ENCODE data around the gene PDS5B. TPM values are rescaled to one million over a fixed set of nuclear protein-coding genes. Genes with fewer than 3 reads are reported as not detected.

PDS5B gene
- total and polyA plus RNA-seq, 2 experiments from 2014 or later: 43.9 to 46.5 TPM

DNA sequence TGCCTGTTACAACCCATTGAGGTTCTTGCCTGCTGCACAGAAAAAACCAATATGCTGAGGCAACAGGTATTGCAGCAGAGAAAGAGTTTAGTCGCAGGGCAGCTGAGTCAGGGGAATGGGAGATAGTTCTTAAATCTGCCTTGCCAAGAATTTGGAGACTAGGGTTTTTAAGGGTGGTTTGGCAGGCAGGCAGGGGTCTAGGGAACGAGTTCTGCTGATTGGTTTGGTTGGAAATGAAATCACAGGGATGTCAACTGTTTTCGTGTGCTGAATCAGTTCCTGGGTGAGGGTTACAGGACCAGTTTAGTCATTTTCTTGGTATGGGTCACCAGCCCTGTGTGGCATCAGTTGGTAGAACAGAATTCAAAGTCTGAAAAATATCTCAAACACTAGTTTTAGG lies 36.6 kb downstream of the PDS5B start (continued):
- TF ChIP-seq, protein P1, sequence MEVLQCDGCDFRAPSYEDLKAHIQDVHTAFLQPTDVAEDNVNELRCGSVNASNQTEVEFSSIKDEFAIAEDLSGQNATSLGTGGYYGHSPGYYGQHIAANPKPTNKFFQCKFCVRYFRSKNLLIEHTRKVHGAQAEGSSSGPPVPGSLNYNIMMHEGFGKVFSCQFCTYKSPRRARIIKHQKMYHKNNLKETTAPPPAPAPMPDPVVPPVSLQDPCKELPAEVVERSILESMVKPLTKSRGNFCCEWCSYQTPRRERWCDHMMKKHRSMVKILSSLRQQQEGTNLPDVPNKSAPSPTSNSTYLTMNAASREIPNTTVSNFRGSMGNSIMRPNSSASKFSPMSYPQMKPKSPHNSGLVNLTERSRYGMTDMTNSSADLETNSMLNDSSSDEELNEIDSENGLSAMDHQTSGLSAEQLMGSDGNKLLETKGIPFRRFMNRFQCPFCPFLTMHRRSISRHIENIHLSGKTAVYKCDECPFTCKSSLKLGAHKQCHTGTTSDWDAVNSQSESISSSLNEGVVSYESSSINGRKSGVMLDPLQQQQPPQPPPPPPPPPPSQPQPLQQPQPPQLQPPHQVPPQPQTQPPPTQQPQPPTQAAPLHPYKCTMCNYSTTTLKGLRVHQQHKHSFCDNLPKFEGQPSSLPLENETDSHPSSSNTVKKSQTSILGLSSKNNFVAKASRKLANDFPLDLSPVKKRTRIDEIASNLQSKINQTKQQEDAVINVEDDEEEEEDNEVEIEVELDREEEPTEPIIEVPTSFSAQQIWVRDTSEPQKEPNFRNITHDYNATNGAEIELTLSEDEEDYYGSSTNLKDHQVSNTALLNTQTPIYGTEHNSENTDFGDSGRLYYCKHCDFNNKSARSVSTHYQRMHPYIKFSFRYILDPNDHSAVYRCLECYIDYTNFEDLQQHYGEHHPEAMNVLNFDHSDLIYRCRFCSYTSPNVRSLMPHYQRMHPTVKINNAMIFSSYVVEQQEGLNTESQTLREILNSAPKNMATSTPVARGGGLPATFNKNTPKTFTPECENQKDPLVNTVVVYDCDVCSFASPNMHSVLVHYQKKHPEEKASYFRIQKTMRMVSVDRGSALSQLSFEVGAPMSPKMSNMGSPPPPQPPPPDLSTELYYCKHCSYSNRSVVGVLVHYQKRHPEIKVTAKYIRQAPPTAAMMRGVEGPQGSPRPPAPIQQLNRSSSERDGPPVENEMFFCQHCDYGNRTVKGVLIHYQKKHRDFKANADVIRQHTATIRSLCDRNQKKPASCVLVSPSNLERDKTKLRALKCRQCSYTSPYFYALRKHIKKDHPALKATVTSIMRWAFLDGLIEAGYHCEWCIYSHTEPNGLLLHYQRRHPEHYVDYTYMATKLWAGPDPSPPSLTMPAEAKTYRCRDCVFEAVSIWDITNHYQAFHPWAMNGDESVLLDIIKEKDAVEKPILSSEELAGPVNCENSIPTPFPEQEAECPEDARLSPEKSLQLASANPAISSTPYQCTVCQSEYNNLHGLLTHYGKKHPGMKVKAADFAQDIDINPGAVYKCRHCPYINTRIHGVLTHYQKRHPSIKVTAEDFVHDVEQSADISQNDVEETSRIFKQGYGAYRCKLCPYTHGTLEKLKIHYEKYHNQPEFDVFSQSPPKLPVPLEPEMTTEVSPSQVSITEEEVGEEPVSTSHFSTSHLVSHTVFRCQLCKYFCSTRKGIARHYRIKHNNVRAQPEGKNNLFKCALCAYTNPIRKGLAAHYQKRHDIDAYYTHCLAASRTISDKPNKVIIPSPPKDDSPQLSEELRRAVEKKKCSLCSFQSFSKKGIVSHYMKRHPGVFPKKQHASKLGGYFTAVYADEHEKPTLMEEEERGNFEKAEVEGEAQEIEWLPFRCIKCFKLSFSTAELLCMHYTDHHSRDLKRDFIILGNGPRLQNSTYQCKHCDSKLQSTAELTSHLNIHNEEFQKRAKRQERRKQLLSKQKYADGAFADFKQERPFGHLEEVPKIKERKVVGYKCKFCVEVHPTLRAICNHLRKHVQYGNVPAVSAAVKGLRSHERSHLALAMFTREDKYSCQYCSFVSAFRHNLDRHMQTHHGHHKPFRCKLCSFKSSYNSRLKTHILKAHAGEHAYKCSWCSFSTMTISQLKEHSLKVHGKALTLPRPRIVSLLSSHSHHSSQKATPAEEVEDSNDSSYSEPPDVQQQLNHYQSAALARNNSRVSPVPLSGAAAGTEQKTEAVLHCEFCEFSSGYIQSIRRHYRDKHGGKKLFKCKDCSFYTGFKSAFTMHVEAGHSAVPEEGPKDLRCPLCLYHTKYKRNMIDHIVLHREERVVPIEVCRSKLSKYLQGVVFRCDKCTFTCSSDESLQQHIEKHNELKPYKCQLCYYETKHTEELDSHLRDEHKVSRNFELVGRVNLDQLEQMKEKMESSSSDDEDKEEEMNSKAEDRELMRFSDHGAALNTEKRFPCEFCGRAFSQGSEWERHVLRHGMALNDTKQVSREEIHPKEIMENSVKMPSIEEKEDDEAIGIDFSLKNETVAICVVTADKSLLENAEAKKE (CRISPR knock-in tag; IDR thresholded peaks at IDR 0.05): no peak
- TF ChIP-seq EZH2 (IDR thresholded peaks at IDR 0.05; ENCODE audit: low read depth, unreplicated experiment) (no peak), POLR2AphosphoS5 (IDR thresholded peaks at IDR 0.05; ENCODE audit: low read depth) (no peak), EZH2phosphoT487 (IDR thresholded peaks at IDR 0.05; ENCODE audit: unreplicated experiment) (no peak), STAT1 (IDR thresholded peaks at IDR 0.05; ENCODE audit: unreplicated experiment) (no peak), JUNB (IDR thresholded peaks at IDR 0.05; ENCODE audit: unreplicated experiment) (no peak)
- TF ChIP-seq, protein P2, sequence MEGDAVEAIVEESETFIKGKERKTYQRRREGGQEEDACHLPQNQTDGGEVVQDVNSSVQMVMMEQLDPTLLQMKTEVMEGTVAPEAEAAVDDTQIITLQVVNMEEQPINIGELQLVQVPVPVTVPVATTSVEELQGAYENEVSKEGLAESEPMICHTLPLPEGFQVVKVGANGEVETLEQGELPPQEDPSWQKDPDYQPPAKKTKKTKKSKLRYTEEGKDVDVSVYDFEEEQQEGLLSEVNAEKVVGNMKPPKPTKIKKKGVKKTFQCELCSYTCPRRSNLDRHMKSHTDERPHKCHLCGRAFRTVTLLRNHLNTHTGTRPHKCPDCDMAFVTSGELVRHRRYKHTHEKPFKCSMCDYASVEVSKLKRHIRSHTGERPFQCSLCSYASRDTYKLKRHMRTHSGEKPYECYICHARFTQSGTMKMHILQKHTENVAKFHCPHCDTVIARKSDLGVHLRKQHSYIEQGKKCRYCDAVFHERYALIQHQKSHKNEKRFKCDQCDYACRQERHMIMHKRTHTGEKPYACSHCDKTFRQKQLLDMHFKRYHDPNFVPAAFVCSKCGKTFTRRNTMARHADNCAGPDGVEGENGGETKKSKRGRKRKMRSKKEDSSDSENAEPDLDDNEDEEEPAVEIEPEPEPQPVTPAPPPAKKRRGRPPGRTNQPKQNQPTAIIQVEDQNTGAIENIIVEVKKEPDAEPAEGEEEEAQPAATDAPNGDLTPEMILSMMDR (conservative IDR thresholded peaks at IDR 0.05; ENCODE audit: low read depth in 2 of 2): no peak

DNA sequence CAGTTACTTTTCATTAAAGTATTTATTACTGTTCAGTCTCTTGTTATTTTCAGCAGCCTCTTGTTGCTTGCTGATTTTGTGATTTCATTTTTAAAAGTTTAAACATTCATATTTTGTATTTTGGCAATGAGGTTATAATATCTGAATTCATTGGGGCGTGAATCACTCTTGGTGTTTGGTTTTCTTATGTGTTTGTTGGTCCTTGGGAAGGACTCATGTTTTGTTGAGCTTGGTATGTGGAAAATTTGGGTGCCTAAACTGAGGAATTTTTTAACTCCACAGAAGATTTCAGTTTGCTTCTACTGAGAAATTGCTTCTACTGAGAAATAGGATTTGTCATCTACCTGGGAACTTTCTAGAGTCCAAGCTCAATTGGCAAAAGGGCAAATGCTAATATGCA lies 38.2 kb downstream of the PDS5B start:
- H3K4me1 Mint-ChIP-seq: peaks cover 22% of the 10 kb centered on the region
- H3K36me3 ChIP-seq (ENCODE audit: insufficient read depth): peaks cover 15% of the 10 kb centered on the region; the same call in 1 of the 2 replicates
- 0 out of 2 replicates have a peak overlapping the region, but pooled peaks have one; percentile 4 for H3K4me2 ChIP-seq
- H3K27me3 ChIP-seq (ENCODE audit: insufficient read depth): no peaks in the 10 kb centered on the region
- peaks cover 100% of the 10 kb centered on the region for H3K79me2 ChIP-seq (replicated peaks; ENCODE audit: insufficient read depth)
- no peak overlapping the region for H3K27ac ChIP-seq (ENCODE audit: low read depth)
- H3K27ac Mint-ChIP-seq: peak overlapping the region; percentile 13; the same call in 1 of the 2 replicates
- no peak overlapping the region for H3K4me3 Mint-ChIP-seq
- peaks cover 6% of the 10 kb centered on the region for H3K27me3 Mint-ChIP-seq (ENCODE audit: insufficient read depth, low read depth, poor library complexity)
- no peak overlapping the region for H2AFZ ChIP-seq
- peaks cover 21% of the 10 kb centered on the region for H4K20me1 ChIP-seq (replicated peaks; ENCODE audit: insufficient read depth)
- DNase-seq (ENCODE audit: low spot score): no peak
- no peaks in the 10 kb centered on the region for H3K9me2 ChIP-seq (ENCODE audit: insufficient read depth)
- no peak overlapping the region for H3K4me3 ChIP-seq
- peaks cover 13% of the 10 kb centered on the region for H3K4me1 ChIP-seq (ENCODE audit: insufficient read depth)
- peaks cover 32% of the 10 kb centered on the region for H3K36me3 Mint-ChIP-seq (ENCODE audit: low read depth)
- no peaks in the 10 kb centered on the region for H3F3A ChIP-seq (replicated peaks; ENCODE audit: low read depth)
- peaks cover 34% of the 10 kb centered on the region for H3K9me3 Mint-ChIP-seq
- no peak for ATAC-seq
- TF ChIP-seq, protein P3, sequence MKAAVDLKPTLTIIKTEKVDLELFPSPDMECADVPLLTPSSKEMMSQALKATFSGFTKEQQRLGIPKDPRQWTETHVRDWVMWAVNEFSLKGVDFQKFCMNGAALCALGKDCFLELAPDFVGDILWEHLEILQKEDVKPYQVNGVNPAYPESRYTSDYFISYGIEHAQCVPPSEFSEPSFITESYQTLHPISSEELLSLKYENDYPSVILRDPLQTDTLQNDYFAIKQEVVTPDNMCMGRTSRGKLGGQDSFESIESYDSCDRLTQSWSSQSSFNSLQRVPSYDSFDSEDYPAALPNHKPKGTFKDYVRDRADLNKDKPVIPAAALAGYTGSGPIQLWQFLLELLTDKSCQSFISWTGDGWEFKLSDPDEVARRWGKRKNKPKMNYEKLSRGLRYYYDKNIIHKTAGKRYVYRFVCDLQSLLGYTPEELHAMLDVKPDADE (IDR thresholded peaks at IDR 0.05): no peak
- TF ChIP-seq ZNF331 (CRISPR knock-in tag; IDR thresholded peaks at IDR 0.05; ENCODE audit: low read depth) (no peak), NANOG (IDR thresholded peaks at IDR 0.05; ENCODE audit: borderline replicate concordance) (no peak), EZH2phosphoT487 (IDR thresholded peaks at IDR 0.05; ENCODE audit: unreplicated experiment) (no peak)
- TF ChIP-seq, protein P4, sequence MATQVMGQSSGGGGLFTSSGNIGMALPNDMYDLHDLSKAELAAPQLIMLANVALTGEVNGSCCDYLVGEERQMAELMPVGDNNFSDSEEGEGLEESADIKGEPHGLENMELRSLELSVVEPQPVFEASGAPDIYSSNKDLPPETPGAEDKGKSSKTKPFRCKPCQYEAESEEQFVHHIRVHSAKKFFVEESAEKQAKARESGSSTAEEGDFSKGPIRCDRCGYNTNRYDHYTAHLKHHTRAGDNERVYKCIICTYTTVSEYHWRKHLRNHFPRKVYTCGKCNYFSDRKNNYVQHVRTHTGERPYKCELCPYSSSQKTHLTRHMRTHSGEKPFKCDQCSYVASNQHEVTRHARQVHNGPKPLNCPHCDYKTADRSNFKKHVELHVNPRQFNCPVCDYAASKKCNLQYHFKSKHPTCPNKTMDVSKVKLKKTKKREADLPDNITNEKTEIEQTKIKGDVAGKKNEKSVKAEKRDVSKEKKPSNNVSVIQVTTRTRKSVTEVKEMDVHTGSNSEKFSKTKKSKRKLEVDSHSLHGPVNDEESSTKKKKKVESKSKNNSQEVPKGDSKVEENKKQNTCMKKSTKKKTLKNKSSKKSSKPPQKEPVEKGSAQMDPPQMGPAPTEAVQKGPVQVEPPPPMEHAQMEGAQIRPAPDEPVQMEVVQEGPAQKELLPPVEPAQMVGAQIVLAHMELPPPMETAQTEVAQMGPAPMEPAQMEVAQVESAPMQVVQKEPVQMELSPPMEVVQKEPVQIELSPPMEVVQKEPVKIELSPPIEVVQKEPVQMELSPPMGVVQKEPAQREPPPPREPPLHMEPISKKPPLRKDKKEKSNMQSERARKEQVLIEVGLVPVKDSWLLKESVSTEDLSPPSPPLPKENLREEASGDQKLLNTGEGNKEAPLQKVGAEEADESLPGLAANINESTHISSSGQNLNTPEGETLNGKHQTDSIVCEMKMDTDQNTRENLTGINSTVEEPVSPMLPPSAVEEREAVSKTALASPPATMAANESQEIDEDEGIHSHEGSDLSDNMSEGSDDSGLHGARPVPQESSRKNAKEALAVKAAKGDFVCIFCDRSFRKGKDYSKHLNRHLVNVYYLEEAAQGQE (IDR thresholded peaks at IDR 0.05; ENCODE audit: unreplicated experiment): no peak

All from GM23338 (cell line).